ENCODE measurements around the gene PEX13. TPM values are rescaled to one million over a fixed set of nuclear protein-coding genes. Genes with fewer than 3 reads are reported as not detected.

PEX13 gene
- polyA plus RNA-seq, 2 of the 4 experiments (the other 2 are of a cell fraction): 18.5 to 42.5 TPM

- TF ChIP-seq MAFK (IDR thresholded peaks at IDR 0.05; ENCODE audit: partially characterized antibody) (no peak), TP53 (CRISPR knock-in tag; IDR thresholded peaks at IDR 0.05) (no peak), TFCP2L1 (CRISPR knock-in tag; IDR thresholded peaks at IDR 0.05) (no peak), JUNB (IDR thresholded peaks at IDR 0.05) (no peak), FOSB (CRISPR knock-in tag; IDR thresholded peaks at IDR 0.05) (no peak), CHD2 (IDR thresholded peaks at IDR 0.05; ENCODE audit: low read length, partially characterized antibody) (no peak), HDAC2 (IDR thresholded peaks at IDR 0.05) (no peak), HOXB5 (CRISPR knock-in tag; IDR thresholded peaks at IDR 0.05) (no peak), CBX8 (IDR thresholded peaks at IDR 0.05) (no peak), ESRRA (IDR thresholded peaks at IDR 0.05; ENCODE audit: borderline replicate concordance, low read length) (no peak), HOXB13 (CRISPR knock-in tag; IDR thresholded peaks at IDR 0.05; ENCODE audit: low read depth) (no peak), KDM1A (IDR thresholded peaks at IDR 0.05; ENCODE audit: low read depth) (no peak), USF2 (IDR thresholded peaks at IDR 0.05) (no peak), ELK1 (IDR thresholded peaks at IDR 0.05; ENCODE audit: low read depth, low read length) (no peak), CBX2 (IDR thresholded peaks at IDR 0.05; ENCODE audit: borderline replicate concordance, low read depth) (no peak), RFX5 (IDR thresholded peaks at IDR 0.05) (no peak), EHMT2 (IDR thresholded peaks at IDR 0.05; ENCODE audit: low read depth) (no peak), EP300 (IDR thresholded peaks at IDR 0.05) (no peak), GATA3 (IDR thresholded peaks at IDR 0.05; ENCODE audit: borderline replicate concordance) (no peak)
- H3K4me3 ChIP-seq: no peak overlapping the region
- H3K4me1 ChIP-seq: no peaks in the 10 kb centered on the region; the same call in 2 of the 3 replicates
- DNase-seq (ENCODE audit: low read depth in 1 of 2, low spot score in 1 of 2): no peak
- CTCF ChIA-PET: no interaction called here
- POLR2A ChIA-PET: no interaction called here
- no peak for ATAC-seq
- 95% methylated on average over 2 of the region's 2 CpGs for WGBS (ENCODE audit: missing lambda C conversion rate)
- H3K4me2 ChIP-seq: no peak overlapping the region
- H3K9me3 ChIP-seq: no peaks in the 10 kb centered on the region
- FAIRE-seq: no peak
- H3K27ac ChIP-seq: no peak overlapping the region
These were observed 27.7 kb downstream of the PEX13 start for GRCh38 chr2:61045226-61045625.

GRCh38 chr2:61045999-61046398, 28.5 kb downstream of the PEX13 start:
- TF ChIP-seq POLR2A (IDR thresholded peaks at IDR 0.05; ENCODE audit: low read length): no peak
- no peak for TF ChIP-seq HEYL (CRISPR knock-in tag; IDR thresholded peaks at IDR 0.05)
- no peak for TF ChIP-seq RCOR1 (IDR thresholded peaks at IDR 0.05; ENCODE audit: low read depth, low read length)
- TF ChIP-seq POLR2AphosphoS2 (conservative IDR thresholded peaks at IDR 0.05; ENCODE audit: low read length): no peak
- no peak for TF ChIP-seq KDM1A (IDR thresholded peaks at IDR 0.05; ENCODE audit: low read depth)
- TF ChIP-seq EHMT2 (IDR thresholded peaks at IDR 0.05; ENCODE audit: low read depth): no peak
- TF ChIP-seq TP53 (CRISPR knock-in tag; IDR thresholded peaks at IDR 0.05): no peak
- no peak for TF ChIP-seq MAX (IDR thresholded peaks at IDR 0.05)
- no peak for TF ChIP-seq MAZ (IDR thresholded peaks at IDR 0.05; ENCODE audit: borderline replicate concordance, low read depth, low read length)
- TF ChIP-seq USF2 (IDR thresholded peaks at IDR 0.05): no peak
- TF ChIP-seq HOXB13 (CRISPR knock-in tag; IDR thresholded peaks at IDR 0.05; ENCODE audit: low read depth): no peak
- no peak for TF ChIP-seq CEBPB (IDR thresholded peaks at IDR 0.05)
- TF ChIP-seq NPAS2 (CRISPR knock-in tag; IDR thresholded peaks at IDR 0.05; ENCODE audit: borderline replicate concordance): no peak
- no peak for TF ChIP-seq PBX3 (IDR thresholded peaks at IDR 0.05)
- peak; percentile 51 for FAIRE-seq
- Histone ChIP-seq H3K4me1 (no peaks in the 10 kb centered on the region; the same call in 2 of the 3 replicates), H3K4me3 (no peak overlapping the region), H3K27ac (no peak overlapping the region), H3K4me2 (no peak overlapping the region), H3K9me3 (no peaks in the 10 kb centered on the region)
- CTCF ChIA-PET: no interaction called here
- no peak for DNase-seq (ENCODE audit: low read depth in 1 of 2, low spot score in 1 of 2)
- WGBS (ENCODE audit: missing lambda C conversion rate): 71% methylated on average over 4 of the region's 4 CpGs
- ATAC-seq: no peak
- POLR2A ChIA-PET: no interaction called here

Measured in A549 (cell line).